Neural progenitor cell (in vitro differentiated cells): Measurements from ENCODE around the gene SASS6. TPM values are rescaled to one million over a fixed set of nuclear protein-coding genes. Genes with fewer than 3 reads are reported as not detected.

Source experiments
- DNase-seq: peaks from one replicate; pipeline ENCODE4 v3.0.0-alpha.2; 2016; ENCODE audit warnings: low spot score
- H2AFZ ChIP-seq: fragments of 200-600 bp; sonication (generic); replicated peaks from 2 replicates; pipeline ENCODE4 v1.6.1; 2016; ENCODE audit warnings: antibody characterized with exemption
- H3F3A ChIP-seq: fragments of 200-600 bp; sonication (generic); 2 replicates; pipeline ENCODE4 v1.6.1; 2016; ENCODE audit warnings: antibody characterized with exemption, low read depth
- H3K27ac ChIP-seq: fragments of 200-600 bp; sonication (generic); 2 replicates; pipeline ENCODE4 v1.5.1; 2016; ENCODE audit warnings: mild to moderate bottlenecking
- H3K27me3 ChIP-seq: fragments of 200-600 bp; sonication (generic); 2 replicates; pipeline ENCODE4 v1.6.1; 2016; ENCODE audit warnings: mild to moderate bottlenecking, moderate library complexity
- H3K36me3 ChIP-seq: fragments of 200-600 bp; sonication (generic); 2 replicates; pipeline ENCODE4 v1.5.1; 2016
- H3K4me1 ChIP-seq: fragments of 200-600 bp; sonication (generic); 2 replicates; pipeline ENCODE4 v1.6.1; 2016; ENCODE audit warnings: mixed run types
- H3K4me2 ChIP-seq: fragments of 200-600 bp; sonication (generic); 2 replicates; pipeline ENCODE4 v1.6.1; 2016
- H3K4me3 ChIP-seq: fragments of 200-600 bp; sonication (generic); 2 replicates; pipeline ENCODE4 v1.5.1; 2016
- H3K79me2 ChIP-seq: fragments of 200-600 bp; sonication (generic); 2 replicates; pipeline ENCODE4 v1.6.1; 2016; ENCODE audit warnings: low read depth
- H3K9ac ChIP-seq: fragments of 200-600 bp; sonication (generic); 2 replicates; pipeline ENCODE4 v1.6.1; 2016
- H3K9me3 ChIP-seq: fragments of 200-600 bp; sonication (generic); 2 replicates; pipeline ENCODE4 v1.5.1; 2016; ENCODE audit warnings: low read depth
- H4K20me1 ChIP-seq: fragments of 200-600 bp; sonication (generic); 2 replicates; pipeline ENCODE4 v1.6.1; 2016; ENCODE audit warnings: low read depth
- H3K27ac Mint-ChIP-seq: 3 replicates; pipeline ENCODE4 v1.8.0; 2021; ENCODE audit warnings: mixed read lengths
- H3K27me3 Mint-ChIP-seq: 2 replicates; pipeline ENCODE4 v1.8.0; 2022; ENCODE audit warnings: low read depth, mild to moderate bottlenecking, inconsistent platforms, moderate library complexity, mixed read lengths; ENCODE audit not compliant: insufficient read depth
- H3K36me3 Mint-ChIP-seq: 3 replicates; pipeline ENCODE4 v1.8.0; 2021; ENCODE audit warnings: mixed read lengths
- H3K4me1 Mint-ChIP-seq: 3 replicates; pipeline ENCODE4 v1.8.0; 2021; ENCODE audit warnings: mixed read lengths
- H3K4me3 Mint-ChIP-seq: 3 replicates; pipeline ENCODE4 v1.8.0; 2021; ENCODE audit warnings: mild to moderate bottlenecking, moderate library complexity, mixed read lengths
- H3K9me3 Mint-ChIP-seq: 3 replicates; pipeline ENCODE4 v1.8.0; 2020; ENCODE audit warnings: mixed read lengths
- CTCF ChIP-seq: fragments of 200-600 bp; sonication (generic); IDR thresholded peaks from 2 replicates; pipeline ENCODE4 v1.5.1; 2017; ENCODE audit warnings: antibody characterized with exemption, mild to moderate bottlenecking
- EZH2 ChIP-seq: fragments of 200-600 bp; sonication (generic); IDR thresholded peaks from 2 replicates; pipeline ENCODE4 v1.6.1; 2017; ENCODE audit warnings: antibody characterized with exemption, mild to moderate bottlenecking, moderate library complexity
- EZH2phosphoT487 ChIP-seq: fragments of 200-600 bp; sonication (generic); IDR thresholded peaks from 2 replicates; pipeline ENCODE4 v1.6.1; 2017; ENCODE audit warnings: antibody characterized with exemption
- total RNA-seq: library from RNA; depleted of rRNA; stranded (reverse); fragments of >200 nt; gene quantifications from 2 replicates; pipeline ENCODE4 v1.2.3, GENCODE V29; 2015; ENCODE audit warnings: low replicate concordance

The SASS6 gene
- total RNA-seq, 1 donor from 2014 or later: 31.7 TPM

GRCh38 chr1:100137602-100138001 lies 4.9 kb upstream of the SASS6 start:
- Histone ChIP-seq H3K27ac (no peak overlapping the region), H3K4me2 (no peak overlapping the region), H3K9me3 (no peaks in the 10 kb centered on the region), H3K79me2 (peaks cover 29% of the 10 kb centered on the region), H3K27me3 (no peaks in the 10 kb centered on the region), H4K20me1 (no peaks in the 10 kb centered on the region), H3K4me1 (peaks cover 9% of the 10 kb centered on the region), H3K9ac (no peak overlapping the region), H3K36me3 (peaks cover 13% of the 10 kb centered on the region), H2AFZ (no peak overlapping the region), H3F3A (no peaks in the 10 kb centered on the region), H3K4me3 (no peak overlapping the region)
- H3K27me3 Mint-ChIP-seq: no peaks in the 10 kb centered on the region
- H3K4me1 Mint-ChIP-seq: peaks cover 16% of the 10 kb centered on the region
- H3K9me3 Mint-ChIP-seq: no peaks in the 10 kb centered on the region
- H3K4me3 Mint-ChIP-seq: no peak overlapping the region
- DNase-seq: no peak
- peaks cover 4% of the 10 kb centered on the region for H3K36me3 Mint-ChIP-seq
- TF ChIP-seq CTCF (no peak), EZH2 (no peak), EZH2phosphoT487 (no peak)
- no peak overlapping the region for H3K27ac Mint-ChIP-seq

- no peaks in the 10 kb centered on the region for H3K27me3 ChIP-seq
- H3F3A ChIP-seq: no peaks in the 10 kb centered on the region
- peaks cover 2% of the 10 kb centered on the region for H3K36me3 ChIP-seq
- no peaks in the 10 kb centered on the region for H3K27me3 Mint-ChIP-seq
- H3K36me3 Mint-ChIP-seq: peaks cover 2% of the 10 kb centered on the region
- H3K4me3 ChIP-seq: no peak overlapping the region
- H3K27ac Mint-ChIP-seq: no peak overlapping the region
- peak overlapping the region; percentile 73 for H3K4me3 Mint-ChIP-seq
- H4K20me1 ChIP-seq: no peaks in the 10 kb centered on the region
- peaks cover 19% of the 10 kb centered on the region for H3K4me1 ChIP-seq
- peaks cover 56% of the 10 kb centered on the region for H3K79me2 ChIP-seq
- no peak for DNase-seq
- TF ChIP-seq EZH2phosphoT487: no peak
- no peaks in the 10 kb centered on the region for H3K9me3 Mint-ChIP-seq
- H3K9ac ChIP-seq: no peak overlapping the region
- H3K9me3 ChIP-seq: no peaks in the 10 kb centered on the region
- no peak overlapping the region for H3K27ac ChIP-seq
- H3K4me2 ChIP-seq: no peak overlapping the region
- H3K4me1 Mint-ChIP-seq: peaks cover 27% of the 10 kb centered on the region
- no peak overlapping the region for H2AFZ ChIP-seq
These were observed 2.1 kb upstream of the SASS6 start for GRCh38 chr1:100134872-100135271.

- H3K4me1 Mint-ChIP-seq: peaks cover 27% of the 10 kb centered on the region
- H3K79me2 ChIP-seq: peaks cover 89% of the 10 kb centered on the region
- H3K27ac Mint-ChIP-seq: peak overlapping the region; percentile 57
- peak overlapping the region; percentile 83 for H3K9ac ChIP-seq
- no peaks in the 10 kb centered on the region for H3K9me3 ChIP-seq
- peak overlapping the region; percentile 87 for H3K4me3 ChIP-seq
- no peaks in the 10 kb centered on the region for H3K9me3 Mint-ChIP-seq
- TF ChIP-seq EZH2 (no peak), EZH2phosphoT487 (no peak), CTCF (no peak)
- H4K20me1 ChIP-seq: no peaks in the 10 kb centered on the region
- no peak for DNase-seq
- H3K4me1 ChIP-seq: peaks cover 19% of the 10 kb centered on the region
- H3K36me3 Mint-ChIP-seq: no peaks in the 10 kb centered on the region
- peak overlapping the region; percentile 99 for H3K4me3 Mint-ChIP-seq
- H3K36me3 ChIP-seq: no peaks in the 10 kb centered on the region
- H3F3A ChIP-seq: no peaks in the 10 kb centered on the region
- H3K27me3 ChIP-seq: no peaks in the 10 kb centered on the region
- no peak overlapping the region for H3K27ac ChIP-seq
- no peaks in the 10 kb centered on the region for H3K27me3 Mint-ChIP-seq
- peak overlapping the region; percentile 74 for H3K4me2 ChIP-seq
- no peak overlapping the region for H2AFZ ChIP-seq
These were observed 1.1 kb downstream of the SASS6 start for GRCh38 chr1:100131623-100132022.

GRCh38 chr1:100130552-100131077 lies 2.1 kb downstream of the SASS6 start:
- no peaks in the 10 kb centered on the region for H3K36me3 ChIP-seq
- H3F3A ChIP-seq: no peaks in the 10 kb centered on the region
- no peaks in the 10 kb centered on the region for H3K27me3 Mint-ChIP-seq
- peaks cover 19% of the 10 kb centered on the region for H3K4me1 ChIP-seq
- H3K27ac ChIP-seq: no peak overlapping the region
- H3K27me3 ChIP-seq: no peaks in the 10 kb centered on the region
- H4K20me1 ChIP-seq: no peaks in the 10 kb centered on the region
- H3K36me3 Mint-ChIP-seq: peaks cover 7% of the 10 kb centered on the region
- no peak overlapping the region for H3K27ac Mint-ChIP-seq
- no peak overlapping the region for H3K9ac ChIP-seq
- DNase-seq: no peak
- H3K4me1 Mint-ChIP-seq: peaks cover 27% of the 10 kb centered on the region
- peaks cover 96% of the 10 kb centered on the region for H3K79me2 ChIP-seq
- TF ChIP-seq EZH2phosphoT487: no peak
- no peak for TF ChIP-seq CTCF
- no peak for TF ChIP-seq EZH2
- H2AFZ ChIP-seq: no peak overlapping the region
- H3K4me2 ChIP-seq: no peak overlapping the region
- H3K9me3 ChIP-seq: no peaks in the 10 kb centered on the region
- no peak overlapping the region for H3K4me3 Mint-ChIP-seq
- no peaks in the 10 kb centered on the region for H3K9me3 Mint-ChIP-seq
- no peak overlapping the region for H3K4me3 ChIP-seq
